ENCODE results near the gene FAM50A.

Gene FAM50A

DNA sequence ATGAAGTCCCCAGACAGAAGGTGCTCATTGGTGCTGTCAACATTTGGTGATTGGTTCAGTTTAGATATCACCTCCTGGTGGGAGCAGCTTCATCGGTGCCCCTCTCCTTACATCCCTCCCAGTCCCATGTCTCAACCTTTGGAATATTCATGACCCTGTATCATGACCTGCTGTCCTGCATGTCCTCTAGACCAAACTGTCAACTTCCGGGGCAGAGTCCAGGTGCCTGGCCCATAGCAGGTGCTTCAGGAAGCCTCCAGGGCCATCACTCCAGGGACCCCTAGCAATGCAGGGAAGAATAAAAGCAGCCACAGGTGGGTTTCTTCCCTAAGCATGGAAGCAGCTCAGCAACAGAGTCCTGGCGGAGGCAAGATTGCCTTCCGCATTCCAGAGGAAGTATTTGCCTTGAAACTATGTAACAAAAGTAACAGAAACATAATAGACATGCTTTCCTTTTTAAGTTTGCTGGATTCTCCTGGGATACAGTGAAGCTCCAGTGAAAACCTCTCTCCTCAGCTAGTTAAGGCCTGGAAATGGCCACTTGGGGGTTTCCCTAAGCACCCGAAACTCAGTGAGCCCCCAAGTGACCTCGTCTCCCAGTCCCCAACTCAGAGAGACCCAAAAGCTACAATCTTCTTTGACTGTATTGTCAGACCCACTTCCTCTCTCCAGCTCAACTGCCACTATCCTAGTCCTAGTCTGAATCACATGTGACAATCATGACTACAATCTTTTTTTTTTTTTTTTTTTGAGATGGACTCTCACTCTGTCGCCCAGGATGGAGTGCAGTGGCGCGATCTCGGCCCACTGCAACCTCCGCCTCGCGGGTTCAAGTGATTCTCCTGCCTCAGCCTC, 16.8 kb upstream of the FAM50A start:
- Histone ChIP-seq H3K9me3 (ENCODE audit: severe bottlenecking) (no peaks in the 10 kb centered on the region), H3K27ac (ENCODE audit: poor library complexity, severe bottlenecking) (no peak overlapping the region), H3K4me1 (ENCODE audit: insufficient read depth, poor library complexity, severe bottlenecking) (no peaks in the 10 kb centered on the region), H3K27me3 (ENCODE audit: insufficient read depth, poor library complexity, severe bottlenecking) (no peaks in the 10 kb centered on the region), H3K4me3 (ENCODE audit: severe bottlenecking) (no peak overlapping the region), H3K36me3 (ENCODE audit: low read depth) (no peaks in the 10 kb centered on the region)
- no peak for TF ChIP-seq CTCF (IDR thresholded peaks at IDR 0.05; ENCODE audit: poor library complexity, severe bottlenecking)
- ATAC-seq (ENCODE audit: low read depth): no peak
- no peak for DNase-seq (ENCODE audit: low spot score)

DNA sequence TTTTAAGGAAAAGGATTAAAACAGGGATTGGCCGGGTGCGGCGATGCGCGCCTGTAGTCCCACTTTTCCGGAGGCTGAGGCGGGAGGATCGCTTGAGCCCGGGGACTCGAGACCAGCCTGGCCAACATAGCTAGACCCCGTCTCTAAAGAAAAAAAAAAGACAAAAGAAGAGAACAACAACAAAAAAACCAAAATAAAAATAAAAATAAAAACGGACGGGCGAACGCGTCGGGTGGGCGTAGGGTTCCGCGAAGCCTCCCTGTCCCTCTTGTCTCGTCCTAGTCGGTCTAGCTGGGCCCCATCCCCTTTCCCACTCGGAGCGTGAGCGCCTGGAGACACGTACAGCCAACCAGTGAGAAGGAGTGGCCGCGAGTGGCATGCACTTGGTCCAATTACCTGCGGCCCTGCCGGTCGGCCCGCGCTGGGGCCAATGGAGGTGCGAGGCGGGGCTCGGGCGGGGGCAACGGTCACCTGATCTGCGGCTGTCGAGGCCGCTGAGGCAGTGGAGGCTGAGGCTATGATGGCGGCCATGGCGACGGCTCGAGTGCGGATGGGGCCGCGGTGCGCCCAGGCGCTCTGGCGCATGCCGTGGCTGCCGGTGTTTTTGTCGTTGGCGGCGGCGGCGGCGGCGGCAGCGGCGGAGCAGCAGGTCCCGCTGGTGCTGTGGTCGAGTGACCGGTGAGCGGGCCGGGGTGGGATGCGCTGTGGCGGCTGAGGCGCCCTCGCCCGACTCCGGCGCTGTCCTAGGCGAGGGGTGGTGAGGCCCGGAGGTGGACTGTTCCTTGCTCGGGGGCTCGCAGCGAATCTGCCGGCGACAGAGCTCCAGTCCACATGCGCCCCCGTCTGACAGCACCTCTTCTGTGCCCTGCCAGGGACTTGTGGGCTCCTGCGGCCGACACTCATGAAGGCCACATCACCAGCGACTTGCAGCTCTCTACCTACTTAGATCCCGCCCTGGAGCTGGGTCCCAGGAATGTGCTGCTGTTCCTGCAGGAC, 15.5 kb upstream of the FAM50A start, which contains the start of gene ATP6AP1:
ATP6AP1 (plus strand) TSS at position 502 of the 996 bp plus-strand sequence; CDS start at position 518, 16 bp downstream.
- DNase-seq (ENCODE audit: low spot score) (peak; percentile 89), ATAC-seq (ENCODE audit: low read depth) (peak; percentile 100)
- H3K4me1 ChIP-seq (ENCODE audit: insufficient read depth, poor library complexity, severe bottlenecking): no peaks in the 10 kb centered on the region
- no peaks in the 10 kb centered on the region for H3K9me3 ChIP-seq (ENCODE audit: severe bottlenecking)
- peak within 1 kb of the TSS; percentile 68 for H3K4me3 ChIP-seq (ENCODE audit: severe bottlenecking)
- no peak for TF ChIP-seq CTCF (IDR thresholded peaks at IDR 0.05; ENCODE audit: poor library complexity, severe bottlenecking)
- no peaks in the 10 kb centered on the region for H3K27me3 ChIP-seq (ENCODE audit: insufficient read depth, poor library complexity, severe bottlenecking)
- H3K36me3 ChIP-seq (ENCODE audit: low read depth): no peaks in the 10 kb centered on the region
- peak within 1 kb of the TSS; percentile 24 for H3K27ac ChIP-seq (ENCODE audit: poor library complexity, severe bottlenecking)

- H3K4me3 ChIP-seq (ENCODE audit: severe bottlenecking): peak overlapping the region; percentile 68
- ATAC-seq (ENCODE audit: low read depth): no peak
Observed at GRCh38 chrX:154429711-154430110, 14.2 kb upstream of the FAM50A start.

GRCh38 chrX:154430479-154430878, 13.5 kb upstream of the FAM50A start:
- Histone ChIP-seq H3K4me3 (ENCODE audit: severe bottlenecking) (no peak overlapping the region), H3K27ac (ENCODE audit: poor library complexity, severe bottlenecking) (no peak overlapping the region), H3K4me1 (ENCODE audit: insufficient read depth, poor library complexity, severe bottlenecking) (no peaks in the 10 kb centered on the region), H3K36me3 (ENCODE audit: low read depth) (no peaks in the 10 kb centered on the region), H3K9me3 (ENCODE audit: severe bottlenecking) (no peaks in the 10 kb centered on the region), H3K27me3 (ENCODE audit: insufficient read depth, poor library complexity, severe bottlenecking) (no peaks in the 10 kb centered on the region)
- TF ChIP-seq CTCF (IDR thresholded peaks at IDR 0.05; ENCODE audit: poor library complexity, severe bottlenecking): no peak
- ATAC-seq (ENCODE audit: low read depth): no peak
- DNase-seq (ENCODE audit: low spot score): no peak

More at GRCh38 chrX:154429711-154430110, 14.2 kb upstream of the FAM50A start:
- Histone ChIP-seq H3K9me3 (ENCODE audit: severe bottlenecking) (no peaks in the 10 kb centered on the region), H3K27me3 (ENCODE audit: insufficient read depth, poor library complexity, severe bottlenecking) (no peaks in the 10 kb centered on the region), H3K27ac (ENCODE audit: poor library complexity, severe bottlenecking) (no peak overlapping the region), H3K36me3 (ENCODE audit: low read depth) (no peaks in the 10 kb centered on the region), H3K4me1 (ENCODE audit: insufficient read depth, poor library complexity, severe bottlenecking) (no peaks in the 10 kb centered on the region)
- no peak for DNase-seq (ENCODE audit: low spot score)
- no peak for TF ChIP-seq CTCF (IDR thresholded peaks at IDR 0.05; ENCODE audit: poor library complexity, severe bottlenecking)

Data from RWPE2 (cell line).